Lower leg skin (tissue), 4 donors: Measurements from ENCODE around the gene STK10. TPM values are rescaled to one million over a fixed set of nuclear protein-coding genes. Genes with fewer than 3 reads are reported as not detected.
A peak's percentile ranks its signal among the peaks of the same experiment; 100 is the strongest.

Experiments used
- DNase-seq, 2 donors: peaks; one replicate each; pipeline ENCODE4 v3.0.0-alpha.2; 2019; ENCODE audit warnings: low spot score in 2 of 2
- H3K4me3 ChIP-seq: fragments of 200-600 bp; sonication (generic); 2 replicates; pipeline ENCODE4 v1.5.1; 2017; ENCODE audit warnings: mild to moderate bottlenecking, low read depth; ENCODE audit not compliant: poor library complexity, severe bottlenecking
- POLR2A ChIP-seq, 2 donors: fragments of 450-650 bp; IDR thresholded peaks; one replicate each; pipeline ENCODE4 v1.6.1; 2016 to 2017; ENCODE audit warnings: antibody characterized with exemption in 2 of 2, mild to moderate bottlenecking in 1 of 2, moderate library complexity in 1 of 2
- WGBS, 2 donors: methylation state at CpG; one replicate each; pipeline ENCODE4 v1.1.5; 2018; 5-methylcytosine and 5-hydroxymethylcytosine counted together
- intact Hi-C: fragments of 100-400 bp; cut with DNase I; formaldehyde crosslinking; loops from one replicate; pipeline ENCODE4 v1.15.0; 2023; ENCODE audit warnings: low total_unique reads
- total RNA-seq, 4 donors: library from RNA; depleted of rRNA; stranded (reverse); fragments of >200 nt; gene quantifications; one replicate each; pipeline ENCODE4 v1.1.0, GENCODE V29; 2016
- TF ChIP-seq, protein P1 (sequence below), 3 donors: fragments of 450-650 bp; IDR thresholded peaks; one replicate each; pipeline ENCODE4 v1.5.1; 2016; ENCODE audit warnings: antibody characterized with exemption in 3 of 3, mild to moderate bottlenecking in 3 of 3, moderate library complexity in 2 of 3

The STK10 gene
- total RNA-seq, 4 donors from 2014 or later: 34.4 to 59.8 (median 40.7) TPM

- WGBS, 2 donors: 93 to 97% methylated on average over 19 of the region's 19 CpGs
- DNase-seq: no peak
- intact Hi-C loops: loop anchor here (10.0 kb wide), 1 partner anchor 641 kb away; the partner anchor contains the start of gene FGF18
- TF ChIP-seq, protein P1, sequence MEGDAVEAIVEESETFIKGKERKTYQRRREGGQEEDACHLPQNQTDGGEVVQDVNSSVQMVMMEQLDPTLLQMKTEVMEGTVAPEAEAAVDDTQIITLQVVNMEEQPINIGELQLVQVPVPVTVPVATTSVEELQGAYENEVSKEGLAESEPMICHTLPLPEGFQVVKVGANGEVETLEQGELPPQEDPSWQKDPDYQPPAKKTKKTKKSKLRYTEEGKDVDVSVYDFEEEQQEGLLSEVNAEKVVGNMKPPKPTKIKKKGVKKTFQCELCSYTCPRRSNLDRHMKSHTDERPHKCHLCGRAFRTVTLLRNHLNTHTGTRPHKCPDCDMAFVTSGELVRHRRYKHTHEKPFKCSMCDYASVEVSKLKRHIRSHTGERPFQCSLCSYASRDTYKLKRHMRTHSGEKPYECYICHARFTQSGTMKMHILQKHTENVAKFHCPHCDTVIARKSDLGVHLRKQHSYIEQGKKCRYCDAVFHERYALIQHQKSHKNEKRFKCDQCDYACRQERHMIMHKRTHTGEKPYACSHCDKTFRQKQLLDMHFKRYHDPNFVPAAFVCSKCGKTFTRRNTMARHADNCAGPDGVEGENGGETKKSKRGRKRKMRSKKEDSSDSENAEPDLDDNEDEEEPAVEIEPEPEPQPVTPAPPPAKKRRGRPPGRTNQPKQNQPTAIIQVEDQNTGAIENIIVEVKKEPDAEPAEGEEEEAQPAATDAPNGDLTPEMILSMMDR (IDR thresholded peaks at IDR 0.05): no peak
- no peak for TF ChIP-seq POLR2A (IDR thresholded peaks at IDR 0.05)
- H3K4me3 ChIP-seq: no peak overlapping the region
Observed at GRCh38 chr5:172055421-172055820, 132.6 kb downstream of the STK10 start.

- no peak overlapping the region for H3K4me3 ChIP-seq
- TF ChIP-seq, protein P1 (IDR thresholded peaks at IDR 0.05): no peak
- TF ChIP-seq POLR2A (IDR thresholded peaks at IDR 0.05): no peak
- peak in 1 of 2 donors; percentile 54 for DNase-seq
- intact Hi-C loops: loop anchor here (10.0 kb wide), 1 partner anchor 640 kb away; the partner anchor contains the start of gene FGF18
- WGBS, 2 donors: 85 to 86% methylated on average over 11 of the region's 11 CpGs
Observed at GRCh38 chr5:172054611-172055153, 133.3 kb downstream of the STK10 start.

- TF ChIP-seq, protein P1 (IDR thresholded peaks at IDR 0.05): no peak
- no peak for TF ChIP-seq POLR2A (IDR thresholded peaks at IDR 0.05)
- no peak overlapping the region for H3K4me3 ChIP-seq
- WGBS, 2 donors: 74 to 80% methylated on average over 19 of the region's 19 CpGs
- intact Hi-C loops: loop anchor here (10.0 kb wide), 1 partner anchor 638 kb away; the partner anchor contains the start of gene FGF18
- DNase-seq: no peak
Observed at GRCh38 chr5:172052450-172053236, 135.4 kb downstream of the STK10 start.

GRCh38 chr5:172051643-172052339 is 136.2 kb downstream of the STK10 start:
- H3K4me3 ChIP-seq: no peak overlapping the region
- TF ChIP-seq, protein P1 (IDR thresholded peaks at IDR 0.05): no peak
- no peak for TF ChIP-seq POLR2A (IDR thresholded peaks at IDR 0.05)
- intact Hi-C loops: loop anchor here (10.0 kb wide), 1 partner anchor 637 kb away; the partner anchor contains the start of gene FGF18
- 86 to 89% methylated on average over 16 of the region's 16 CpGs for WGBS, 2 donors
- DNase-seq: no peak

DNA sequence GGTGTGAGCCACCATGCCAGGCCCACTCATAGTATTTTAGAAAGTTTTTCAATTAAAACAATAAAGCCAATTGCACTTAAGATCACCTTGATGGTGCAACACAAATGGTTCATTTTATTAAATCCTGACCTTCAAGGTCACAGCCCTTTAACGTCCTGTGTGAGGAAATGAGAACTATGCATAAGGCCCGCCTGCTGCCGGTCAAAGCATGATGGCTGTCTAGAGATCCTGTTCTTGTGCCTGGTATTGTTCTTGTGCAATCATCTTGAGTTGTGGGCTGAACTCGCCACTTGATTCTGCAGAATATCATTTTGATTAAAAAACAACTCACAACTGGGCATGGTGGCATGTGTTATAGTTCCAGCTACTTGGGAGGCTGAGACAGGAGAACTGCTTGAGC is 137.9 kb downstream of the STK10 start:
- no peak for DNase-seq
- TF ChIP-seq, protein P1 (IDR thresholded peaks at IDR 0.05): no peak
- H3K4me3 ChIP-seq: no peak overlapping the region
- WGBS, 2 donors: 89 to 91% methylated on average over 4 of the region's 4 CpGs
- intact Hi-C loops: loop anchor here (10.0 kb wide), 1 partner anchor 635 kb away; the partner anchor contains the start of gene FGF18
